ENCODE data around the gene EML4. TPM values are rescaled to one million over a fixed set of nuclear protein-coding genes. Genes with fewer than 3 reads are reported as not detected.

The EML4 gene
- total and polyA plus RNA-seq, 10 of the 15 experiments (the other 5 are each of a cell fraction or from before 2014, with no cell fraction given): 23.1 to 91.3 (median 77.4) TPM

GRCh38 chr2:42296226-42296625, 127.1 kb downstream of the EML4 start:
- peak; percentile 39; the same call in 1 of the 2 replicates for TF ChIP-seq NFIC (IDR thresholded peaks at IDR 0.05; ENCODE audit: low read depth, low read length)
- TF ChIP-seq RBBP5 (conservative IDR thresholded peaks at IDR 0.05): no peak
- 0 out of 2 replicates have a peak, but pooled peaks have one; percentile 42 for TF ChIP-seq POLR2AphosphoS5 (IDR thresholded peaks at IDR 0.05; ENCODE audit: low read length)
- TF ChIP-seq CREM (IDR thresholded peaks at IDR 0.05; ENCODE audit: low read depth): 0 out of 2 replicates have a peak, but pooled peaks have one; percentile 10
- TF ChIP-seq, protein P1, sequence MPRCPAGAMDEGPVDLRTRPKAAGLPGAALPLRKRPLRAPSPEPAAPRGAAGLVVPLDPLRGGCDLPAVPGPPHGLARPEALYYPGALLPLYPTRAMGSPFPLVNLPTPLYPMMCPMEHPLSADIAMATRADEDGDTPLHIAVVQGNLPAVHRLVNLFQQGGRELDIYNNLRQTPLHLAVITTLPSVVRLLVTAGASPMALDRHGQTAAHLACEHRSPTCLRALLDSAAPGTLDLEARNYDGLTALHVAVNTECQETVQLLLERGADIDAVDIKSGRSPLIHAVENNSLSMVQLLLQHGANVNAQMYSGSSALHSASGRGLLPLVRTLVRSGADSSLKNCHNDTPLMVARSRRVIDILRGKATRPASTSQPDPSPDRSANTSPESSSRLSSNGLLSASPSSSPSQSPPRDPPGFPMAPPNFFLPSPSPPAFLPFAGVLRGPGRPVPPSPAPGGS (IDR thresholded peaks at IDR 0.05; ENCODE audit: borderline replicate concordance, insufficient read depth, low read depth, low read length, poor library complexity, severe bottlenecking): peak; percentile 15
- TF ChIP-seq HCFC1 (IDR thresholded peaks at IDR 0.05; ENCODE audit: low read length): no peak
- TF ChIP-seq NR2C2 (IDR thresholded peaks at IDR 0.05; ENCODE audit: borderline replicate concordance, control insufficient read depth, insufficient read length, low read depth): no peak
- peak; percentile 89 for TF ChIP-seq MEF2B (IDR thresholded peaks at IDR 0.05; ENCODE audit: partially characterized antibody, poor library complexity, severe bottlenecking)
- peak; percentile 16; the same call in 1 of the 2 replicates for TF ChIP-seq RUNX3 (IDR thresholded peaks at IDR 0.05; ENCODE audit: low read length)
- TF ChIP-seq POU2F2 (IDR thresholded peaks at IDR 0.05; ENCODE audit: borderline replicate concordance, low read depth, low read length): no peak
- no peak for TF ChIP-seq CBX5 (IDR thresholded peaks at IDR 0.05; ENCODE audit: low read depth)
- TF ChIP-seq PKNOX1 (IDR thresholded peaks at IDR 0.05): 0 out of 2 replicates have a peak, but pooled peaks have one; percentile 42
- TF ChIP-seq ZNF384 (IDR thresholded peaks at IDR 0.05; ENCODE audit: borderline replicate concordance, low read depth, low read length): peak; percentile 69
- Histone ChIP-seq H4K20me1 (ENCODE audit: control insufficient read depth, insufficient read depth) (no peaks in the 10 kb centered on the region), H3K9me3 (replicated peaks; ENCODE audit: control insufficient read depth, insufficient read depth, low read length) (no peaks in the 10 kb centered on the region), H3K36me3 (ENCODE audit: control insufficient read depth in 2 of 2, insufficient read depth in 2 of 2, low read length in 1 of 2) (peaks cover 3 to 18% of the 10 kb centered on the region in 2 experiments), H3K4me1 (ENCODE audit: control insufficient read depth, insufficient read depth, low read length) (peaks cover 7% of the 10 kb centered on the region; the same call in 1 of the 2 replicates), H3K4me2 (ENCODE audit: control insufficient read depth, insufficient read depth) (no peak overlapping the region), H3K27ac (ENCODE audit: control insufficient read depth, insufficient read depth) (peak overlapping the region; percentile 31; the same call in 1 of the 2 replicates), H2AFZ (ENCODE audit: control insufficient read depth, low read depth, low read length) (no peak overlapping the region), H3K79me2 (ENCODE audit: control insufficient read depth, insufficient read depth, low read length) (no peaks in the 10 kb centered on the region), H3K4me3 (no peak overlapping the region), H3K9ac (ENCODE audit: control insufficient read depth, insufficient read depth, low read length) (no peak overlapping the region), H3K27me3 (replicated peaks in 1 of 2; ENCODE audit: control insufficient read depth in 2 of 2, insufficient read depth in 2 of 2, low read length in 1 of 2) (no peaks in the 10 kb centered on the region)
- in situ Hi-C loops (cut with MboI): no loop called here
- 35% methylated on average over 2 of the region's 2 CpGs for WGBS (ENCODE audit: insufficient coverage, insufficient replicate concordance, low lambda C conversion rate, missing lambda C conversion rate)
- ChIA-PET CTCF (interaction anchor here (1.1 to 1.7 kb wide), 3 partner anchors 10 to 200 kb away, joined by 3 to 9 read pairs (median 3); no protein-coding TSS in a partner anchor), POLR2A (interaction anchor here (0.5 kb wide), 1 partner anchor 13 kb away, joined by 3 read pairs; no protein-coding TSS in a partner anchor), RAD21 (ENCODE audit: unreplicated experiment) (interaction anchor here (1.2 to 1.5 kb wide), 2 partner anchors 200 to 201 kb away, joined by 3 read pairs; no protein-coding TSS in a partner anchor), SMC1A (ENCODE audit: uncharacterized antibody, unreplicated experiment) (interaction anchor here (0.7 kb wide), 1 partner anchor 14 kb away, joined by 3 read pairs; no protein-coding TSS in a partner anchor)
- FAIRE-seq: no peak
- BruUV-seq (replicated peaks): no TSS peak
- intact Hi-C loops (cut with micrococcal nuclease; ENCODE audit: unreplicated experiment): no loop called here
- peak; percentile 34 for DNase-seq (ENCODE audit: low read depth, low spot score)
- ATAC-seq: peak; percentile 71
